Gastroesophageal sphincter (tissue), 4 donors: ENCODE data around the gene ISG15. TPM values are rescaled to one million over a fixed set of nuclear protein-coding genes. Genes with fewer than 3 reads are reported as not detected.
A peak's percentile ranks its signal among the peaks of the same experiment; 100 is the strongest.

Experiments used
- ATAC-seq: fragments of 150-250 bp; one replicate; pipeline ENCODE4 v1.9.1; 2016; ENCODE audit warnings: mild to moderate bottlenecking, moderate library complexity
- H3K27ac ChIP-seq, 4 donors: fragments of 200-600 bp; sonication (generic) in 3 of 4; 1 replicate in 3 of 4; 2 replicates in 1 of 4; pipeline ENCODE4 v1.5.1; 2016 to 2019
- H3K27me3 ChIP-seq: fragments of 200-600 bp; sonication (generic); one replicate; pipeline ENCODE4 v1.5.1; 2019
- H3K36me3 ChIP-seq, 2 donors: fragments of 200-600 bp; sonication (generic); one replicate each; pipeline ENCODE4 v1.5.1; 2019; ENCODE audit warnings: control low read depth in 1 of 2
- H3K4me1 ChIP-seq, 3 donors: fragments of 200-600 bp; sonication (generic); 1 replicate in 2 of 3; 2 replicates in 1 of 3; pipeline ENCODE4 v1.5.1; 2016 to 2019; ENCODE audit warnings: control low read depth in 2 of 3
- H3K4me3 ChIP-seq, 2 donors: fragments of 200-600 bp; sonication (generic); one replicate each; pipeline ENCODE4 v1.5.1; 2019; ENCODE audit warnings: mild to moderate bottlenecking in 1 of 2, moderate library complexity in 1 of 2
- H3K9me3 ChIP-seq, 3 donors: fragments of 200-600 bp; sonication (generic); one replicate each; pipeline ENCODE4 v1.5.1; 2017 to 2019; ENCODE audit warnings: control low read depth in 2 of 3
- EP300 ChIP-seq: sonication (generic); formaldehyde crosslinking; IDR thresholded peaks from one replicate; pipeline ENCODE4 v1.6.1; 2017; ENCODE audit warnings: antibody characterized with exemption, mild to moderate bottlenecking
- POLR2A ChIP-seq, 2 donors: fragments of 450-650 bp; IDR thresholded peaks; one replicate each; pipeline ENCODE4 v1.6.1; 2017; ENCODE audit warnings: antibody characterized with exemption in 2 of 2, mild to moderate bottlenecking in 2 of 2, moderate library complexity in 1 of 2
- POLR2AphosphoS5 ChIP-seq: sonication (generic); formaldehyde crosslinking; IDR thresholded peaks from one replicate; pipeline ENCODE4 v1.6.1; 2017; ENCODE audit warnings: antibody characterized with exemption
- WGBS, 2 donors: methylation state at CpG; one replicate each; pipeline ENCODE4 v1.1.5; 2018; ENCODE audit warnings: low coverage in 1 of 2; 5-methylcytosine and 5-hydroxymethylcytosine counted together
- total RNA-seq, 4 donors: library from RNA; depleted of rRNA; stranded (reverse); fragments of >200 nt; gene quantifications; one replicate each; pipeline ENCODE4 v1.1.0, GENCODE V29; 2016
- TF ChIP-seq, protein P1 (sequence below), 4 experiments: fragments of 200-600 bp in 2 of 4; fragments of 450-650 bp in 2 of 4; sonication (generic) in 1 of 4; IDR thresholded peaks; one replicate each; pipeline ENCODE4 v1.5.1; 2017 to 2019; ENCODE audit warnings: antibody characterized with exemption in 4 of 4, mild to moderate bottlenecking in 2 of 4, moderate library complexity in 2 of 4

The ISG15 gene
- total RNA-seq, 4 donors from 2014 or later, result 26.9 to 56.2 (median 45.9) TPM

DNA sequence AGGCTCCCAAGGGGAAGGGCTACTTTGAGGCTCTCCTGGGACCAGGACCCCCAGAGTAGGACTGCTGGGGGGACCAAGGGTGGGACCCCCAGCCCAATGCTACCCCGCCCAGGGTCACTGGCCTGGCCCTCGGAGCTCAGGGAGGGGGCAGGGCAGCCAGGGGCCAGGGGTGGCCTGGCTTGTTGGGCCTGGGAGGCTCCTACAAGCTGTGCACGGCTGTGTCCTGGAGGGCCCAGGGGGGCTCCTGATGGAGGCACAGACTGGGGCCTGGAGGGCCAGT is 15.6 kb upstream of the ISG15 start:
- TF ChIP-seq POLR2A (IDR thresholded peaks at IDR 0.05) (no peak), EP300 (no peak)
- no peaks in the 10 kb centered on the region for H3K36me3 ChIP-seq
- peaks cover 41% of the 10 kb centered on the region for H3K27me3 ChIP-seq
- H3K4me3 ChIP-seq, result peak overlapping the region in 1 of 2 donors; percentile 86
- H3K27ac ChIP-seq, result peak overlapping the region in 1 of 4 donors; percentile 19
- WGBS, 2 donors, result no CpG with 5 or more reads among the region's 3 CpGs
- H3K9me3 ChIP-seq, result peaks cover 0 to 2% (median 0%) of the 10 kb centered on the region in 3 donors
- H3K4me1 ChIP-seq, result peaks cover 0 to 50% (median 11%) of the 10 kb centered on the region in 3 donors
- ATAC-seq, result no peak

DNA sequence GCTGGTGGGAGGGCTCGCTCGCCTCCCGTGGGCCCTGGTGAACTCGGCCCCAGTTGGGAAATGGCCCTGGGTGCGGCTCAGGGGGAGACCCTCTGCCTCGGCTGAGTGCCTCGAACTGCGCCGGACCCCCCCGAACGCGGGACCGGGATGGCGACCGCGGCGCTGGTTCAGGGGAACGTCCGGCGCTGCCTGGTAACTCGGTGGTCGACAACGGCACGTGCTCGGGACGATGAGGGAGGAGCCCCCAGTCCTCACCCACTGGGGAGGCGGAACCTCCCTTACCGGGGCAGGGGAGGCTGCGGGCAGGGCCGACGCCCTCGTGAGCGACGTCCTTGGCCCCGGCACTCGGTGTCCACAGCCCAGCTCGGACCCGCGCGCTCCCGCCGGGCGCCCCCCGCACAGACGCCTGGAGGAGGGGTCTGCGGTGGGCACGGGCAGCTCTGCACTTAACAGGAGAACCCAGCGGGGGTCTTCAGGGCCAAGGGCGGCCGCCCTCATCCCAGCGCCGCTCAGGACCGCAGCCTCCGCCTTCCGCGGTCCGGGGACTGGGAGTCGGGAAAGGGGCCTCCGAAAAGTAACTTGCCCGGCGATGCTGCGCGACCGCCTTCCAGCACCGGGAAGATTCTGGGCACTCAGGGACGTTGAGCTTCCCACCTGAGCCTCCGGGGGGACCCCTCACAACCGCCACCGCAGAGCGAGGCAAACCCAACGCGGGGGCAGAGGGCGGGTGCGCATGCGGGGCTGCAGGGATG is 15.1 kb upstream of the ISG15 start:
- H3K4me3 ChIP-seq, result peak overlapping the region; percentile 55 to 86
- no peaks in the 10 kb centered on the region for H3K9me3 ChIP-seq
- no peaks in the 10 kb centered on the region for H3K36me3 ChIP-seq
- TF ChIP-seq POLR2AphosphoS5 (no peak), EP300 (no peak), POLR2A (IDR thresholded peaks at IDR 0.05) (no peak)
- TF ChIP-seq, protein P1, sequence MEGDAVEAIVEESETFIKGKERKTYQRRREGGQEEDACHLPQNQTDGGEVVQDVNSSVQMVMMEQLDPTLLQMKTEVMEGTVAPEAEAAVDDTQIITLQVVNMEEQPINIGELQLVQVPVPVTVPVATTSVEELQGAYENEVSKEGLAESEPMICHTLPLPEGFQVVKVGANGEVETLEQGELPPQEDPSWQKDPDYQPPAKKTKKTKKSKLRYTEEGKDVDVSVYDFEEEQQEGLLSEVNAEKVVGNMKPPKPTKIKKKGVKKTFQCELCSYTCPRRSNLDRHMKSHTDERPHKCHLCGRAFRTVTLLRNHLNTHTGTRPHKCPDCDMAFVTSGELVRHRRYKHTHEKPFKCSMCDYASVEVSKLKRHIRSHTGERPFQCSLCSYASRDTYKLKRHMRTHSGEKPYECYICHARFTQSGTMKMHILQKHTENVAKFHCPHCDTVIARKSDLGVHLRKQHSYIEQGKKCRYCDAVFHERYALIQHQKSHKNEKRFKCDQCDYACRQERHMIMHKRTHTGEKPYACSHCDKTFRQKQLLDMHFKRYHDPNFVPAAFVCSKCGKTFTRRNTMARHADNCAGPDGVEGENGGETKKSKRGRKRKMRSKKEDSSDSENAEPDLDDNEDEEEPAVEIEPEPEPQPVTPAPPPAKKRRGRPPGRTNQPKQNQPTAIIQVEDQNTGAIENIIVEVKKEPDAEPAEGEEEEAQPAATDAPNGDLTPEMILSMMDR (IDR thresholded peaks at IDR 0.05), result no peak
- H3K4me1 ChIP-seq, result peaks cover 0 to 50% (median 11%) of the 10 kb centered on the region in 3 donors
- no CpG with 5 or more reads among the region's 75 CpGs for WGBS, 2 donors
- peak overlapping the region in 2 of 4 donors; percentile 95 to 99 for H3K27ac ChIP-seq
- peaks cover 41% of the 10 kb centered on the region for H3K27me3 ChIP-seq
- no peak for ATAC-seq

DNA sequence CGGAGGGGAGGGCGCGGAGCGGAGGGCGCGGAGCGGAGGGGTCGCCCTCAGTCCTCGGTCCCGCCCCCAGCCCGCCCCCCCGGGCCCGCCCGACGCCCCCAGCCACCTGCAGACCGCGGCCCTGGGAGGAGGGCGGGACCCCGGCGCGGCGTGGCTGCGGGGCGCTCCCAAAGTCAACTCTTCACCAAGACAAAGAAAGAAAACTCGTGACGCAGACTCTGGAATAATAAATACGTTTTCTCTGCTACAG is 14.6 kb upstream of the ISG15 start:
- H3K9me3 ChIP-seq, result no peaks in the 10 kb centered on the region
- WGBS, 2 donors, result no CpG with 5 or more reads among the region's 27 CpGs
- H3K4me3 ChIP-seq, result peak overlapping the region; percentile 55 to 86
- peak overlapping the region in 3 of 4 donors; percentile 95 to 99 (median 99) for H3K27ac ChIP-seq
- H3K4me1 ChIP-seq, result peaks cover 0 to 50% (median 11%) of the 10 kb centered on the region in 3 donors
- ATAC-seq, result no peak
- peaks cover 0 to 3% of the 10 kb centered on the region in 2 donors for H3K36me3 ChIP-seq
- no peak for TF ChIP-seq EP300
- no peak for TF ChIP-seq POLR2A (IDR thresholded peaks at IDR 0.05)
- no peak for TF ChIP-seq POLR2AphosphoS5
- TF ChIP-seq, protein P1 (IDR thresholded peaks at IDR 0.05), result no peak
- peaks cover 41% of the 10 kb centered on the region for H3K27me3 ChIP-seq

DNA sequence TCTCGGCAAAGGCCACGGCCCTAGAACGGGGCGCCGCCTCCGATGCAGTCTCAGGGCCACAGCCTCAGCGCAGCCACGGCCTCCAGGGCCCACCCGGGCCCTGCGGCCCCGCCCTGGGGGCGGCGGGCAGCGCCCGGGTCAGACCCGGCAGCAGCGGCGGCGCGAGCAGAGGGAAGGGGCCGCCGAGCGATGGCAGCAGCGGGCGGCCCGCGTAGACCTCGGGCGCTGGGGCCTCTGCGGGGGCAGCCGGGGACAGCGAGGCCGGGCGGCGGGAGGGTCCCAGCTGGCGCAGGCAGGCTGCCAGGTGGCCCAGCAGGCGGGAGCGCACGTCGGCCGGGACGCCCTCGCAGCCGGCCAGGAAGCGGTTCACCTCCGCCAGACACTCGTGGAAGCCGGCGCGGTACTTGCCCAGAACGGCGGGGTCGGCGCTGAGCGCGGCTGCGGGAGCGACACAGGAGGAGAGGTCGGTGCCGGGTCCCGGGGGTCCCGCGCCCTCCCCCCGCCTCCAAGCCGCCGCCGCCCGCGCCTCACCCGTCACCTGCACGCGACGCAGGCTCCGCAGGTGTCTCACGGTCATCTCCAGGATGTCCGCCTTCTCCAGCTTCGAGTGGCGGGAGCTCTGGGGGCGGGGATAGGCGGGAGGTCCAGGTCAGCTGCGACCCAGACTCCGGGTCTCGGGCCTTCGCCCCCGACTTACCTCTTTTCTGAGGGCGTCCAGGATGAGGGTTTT is 14.1 kb upstream of the ISG15 start:
- ATAC-seq, result no peak
- Histone ChIP-seq H3K36me3 (peaks cover 0 to 3% of the 10 kb centered on the region in 2 donors), H3K4me3 (peak overlapping the region; percentile 55 to 86), H3K27me3 (peaks cover 41% of the 10 kb centered on the region), H3K9me3 (no peaks in the 10 kb centered on the region), H3K4me1 (peaks cover 0 to 50% (median 11%) of the 10 kb centered on the region in 3 donors), H3K27ac (peak overlapping the region; percentile 37 to 99 (median 97))
- no peak for TF ChIP-seq POLR2A (IDR thresholded peaks at IDR 0.05)
- TF ChIP-seq POLR2AphosphoS5, result no peak
- TF ChIP-seq EP300, result no peak
- TF ChIP-seq, protein P1 (IDR thresholded peaks at IDR 0.05), result no peak
- no CpG with 5 or more reads among the region's 86 CpGs for WGBS, 2 donors

DNA sequence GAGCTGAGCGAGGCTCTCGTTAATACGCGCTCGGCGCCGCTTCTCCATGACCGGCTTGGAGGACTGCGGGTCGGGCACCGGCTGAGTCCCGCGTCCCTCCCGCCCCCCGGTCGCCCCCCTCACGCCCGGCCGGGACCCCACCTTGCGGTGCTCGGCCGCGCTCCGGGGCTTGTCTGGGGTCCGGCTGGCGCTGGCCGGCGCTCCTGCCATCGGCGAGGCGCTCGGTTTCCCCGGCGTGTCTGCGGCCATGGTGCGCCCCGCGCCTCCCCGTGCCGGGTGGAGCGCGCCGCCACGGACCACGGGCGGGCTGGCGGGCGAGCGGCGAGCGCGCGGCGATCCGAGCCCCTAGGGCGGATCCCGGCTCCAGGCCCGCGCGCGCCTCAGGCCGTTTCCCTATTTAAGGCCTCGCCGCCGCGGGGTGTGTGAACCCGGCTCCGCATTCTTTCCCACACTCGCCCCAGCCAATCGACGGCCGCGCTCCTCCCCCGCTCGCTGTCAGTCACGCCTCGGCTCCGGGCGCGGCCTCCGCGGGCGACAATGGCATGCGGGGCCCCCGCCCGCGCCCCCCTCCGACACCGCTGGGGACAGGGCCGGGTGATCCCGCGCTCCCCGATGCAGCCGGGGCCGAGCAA is 13.5 kb upstream of the ISG15 start, which contains the start of gene HES4:
HES4 (minus strand) TSS at position 373 of the 632 bp plus-strand sequence; CDS start at position 249, 124 bp downstream.
- WGBS, 2 donors, result no CpG with 5 or more reads among the region's 95 CpGs
- H3K27ac ChIP-seq, result peak within 1 kb of the TSS; percentile 91 to 99 (median 97)
- peak; percentile 90 for ATAC-seq
- H3K27me3 ChIP-seq, result peaks cover 41% of the 10 kb centered on the region
- H3K4me3 ChIP-seq, result peak within 1 kb of the TSS; percentile 55 to 86
- no peaks in the 10 kb centered on the region for H3K9me3 ChIP-seq
- H3K36me3 ChIP-seq, result peaks cover 0 to 3% of the 10 kb centered on the region in 2 donors
- H3K4me1 ChIP-seq, result peaks cover 0 to 57% (median 12%) of the 10 kb centered on the region in 3 donors
- TF ChIP-seq POLR2AphosphoS5, result peak; percentile 67
- TF ChIP-seq, protein P1 (IDR thresholded peaks at IDR 0.05), result peak in 1 of 4 experiments; percentile 18
- no peak for TF ChIP-seq EP300
- TF ChIP-seq POLR2A (IDR thresholded peaks at IDR 0.05), result peak; percentile 83 to 96
